HG02885 (cell line): ENCODE measurements around the gene RNF19B.
"Not testable (repeated sequence)": the region's sequence is repeated elsewhere in the genome, so short reads cannot be mapped to it uniquely, and the experiment has no call there.

Experiments
- ATAC-seq: cut with Tn5 transposase; IDR thresholded peaks from one replicate; pipeline ENCODE4 v1.9.1; 2021; ENCODE audit warnings: mild to moderate bottlenecking; ENCODE audit not compliant: unreplicated experiment, poor library complexity

Gene RNF19B

GRCh38 chr1:32937061-32937460 lies 27.5 kb downstream of the RNF19B start:
- ATAC-seq, result no peak

GRCh38 chr1:32934535-32934934 lies 30.1 kb downstream of the RNF19B start:
- ATAC-seq, result no peak

- ATAC-seq, result no peak
These were observed 30.8 kb downstream of the RNF19B start for GRCh38 chr1:32933742-32934322.

GRCh38 chr1:32931760-32932159 lies 32.8 kb downstream of the RNF19B start:
- no peak for ATAC-seq

GRCh38 chr1:32929366-32929765 lies 35.2 kb downstream of the RNF19B start:
- no peak for ATAC-seq

- no peak for ATAC-seq
These were observed 35.9 kb downstream of the RNF19B start for GRCh38 chr1:32928715-32929114.

GRCh38 chr1:32928285-32928684 lies 36.3 kb downstream of the RNF19B start:
- no peak for ATAC-seq

- no peak for ATAC-seq
These were observed 37.2 kb downstream of the RNF19B start for GRCh38 chr1:32927441-32927840.

GRCh38 chr1:32926562-32926961 lies 38.0 kb downstream of the RNF19B start:
- ATAC-seq, result no peak

- ATAC-seq, result no peak
These were observed 39.0 kb downstream of the RNF19B start for GRCh38 chr1:32925403-32926162.

GRCh38 chr1:32924881-32925344 lies 39.7 kb downstream of the RNF19B start:
- no peak for ATAC-seq

GRCh38 chr1:32920833-32921232 lies 43.8 kb downstream of the RNF19B start:
- no peak for ATAC-seq

- ATAC-seq, result no peak
These were observed 44.5 kb downstream of the RNF19B start for GRCh38 chr1:32919811-32920733.

GRCh38 chr1:32918179-32918578 lies 46.4 kb downstream of the RNF19B start:
- ATAC-seq, result no peak

- ATAC-seq, result no peak
These were observed 47.1 kb downstream of the RNF19B start for GRCh38 chr1:32917521-32917920.

- ATAC-seq, result no peak
These were observed 48.6 kb downstream of the RNF19B start for GRCh38 chr1:32915766-32916706.

- ATAC-seq, result no peak
These were observed 54.3 kb downstream of the RNF19B start for GRCh38 chr1:32910319-32910718.

- ATAC-seq, result no peak
These were observed 57.2 kb downstream of the RNF19B start for GRCh38 chr1:32907435-32907834.

- no peak for ATAC-seq
These were observed 58.0 kb downstream of the RNF19B start for GRCh38 chr1:32906654-32907053.

GRCh38 chr1:32905588-32905987 lies 59.0 kb downstream of the RNF19B start:
- not testable (repeated sequence) for ATAC-seq
